ENCODE results near the gene GABRR3.

The GABRR3 gene

GRCh38 chr3:97991293-97991682, 43.8 kb downstream of the GABRR3 start:
- no peak for DNase-seq (ENCODE audit: low spot score)

GRCh38 chr3:97990624-97991292, 44.4 kb downstream of the GABRR3 start:
- no peak for DNase-seq (ENCODE audit: low spot score)

GRCh38 chr3:97988784-97989568, 46.1 kb downstream of the GABRR3 start:
- DNase-seq (ENCODE audit: low spot score), result no peak

- no peak for DNase-seq (ENCODE audit: low spot score)
Observed at GRCh38 chr3:97987306-97987705, 47.8 kb downstream of the GABRR3 start.

GRCh38 chr3:97983933-97984491, 51.1 kb downstream of the GABRR3 start:
- DNase-seq (ENCODE audit: low spot score), result no peak

- DNase-seq (ENCODE audit: low spot score), result no peak
Observed at GRCh38 chr3:97981886-97982285, 53.2 kb downstream of the GABRR3 start.

- DNase-seq (ENCODE audit: low spot score), result peak; percentile 36
Observed at GRCh38 chr3:97979610-97980009, 55.5 kb downstream of the GABRR3 start.

- no peak for DNase-seq (ENCODE audit: low spot score)
Observed at GRCh38 chr3:97975466-97975865, 59.6 kb downstream of the GABRR3 start.

GRCh38 chr3:97974996-97975395, 60.1 kb downstream of the GABRR3 start:
- DNase-seq (ENCODE audit: low spot score), result no peak

GRCh38 chr3:97972976-97973375, 62.1 kb downstream of the GABRR3 start:
- DNase-seq (ENCODE audit: low spot score), result no peak

- DNase-seq (ENCODE audit: low spot score), result peak; percentile 63
Observed at GRCh38 chr3:97971679-97972567, 63.2 kb downstream of the GABRR3 start, which contains the start of gene RIOX2. Gene RIOX2 (minus strand): TSS chr3:97972431. CDS start chr3:97967593, 4,838 bp downstream.

- no peak for DNase-seq (ENCODE audit: low spot score)
Observed at GRCh38 chr3:97970956-97971620, 64.0 kb downstream of the GABRR3 start.

- no peak for DNase-seq (ENCODE audit: low spot score)
Observed at GRCh38 chr3:97970156-97970555, 65.0 kb downstream of the GABRR3 start.

- DNase-seq (ENCODE audit: low spot score), result no peak
Observed at GRCh38 chr3:97969541-97969940, 65.6 kb downstream of the GABRR3 start.

- no peak for DNase-seq (ENCODE audit: low spot score)
Observed at GRCh38 chr3:97968376-97968775, 66.7 kb downstream of the GABRR3 start.

GRCh38 chr3:97967966-97968365, 67.1 kb downstream of the GABRR3 start:
- DNase-seq (ENCODE audit: low spot score), result no peak

GRCh38 chr3:97960993-97961766, 73.9 kb downstream of the GABRR3 start:
- no peak for DNase-seq (ENCODE audit: low spot score)

- no peak for DNase-seq (ENCODE audit: low spot score)
Observed at GRCh38 chr3:97960551-97960950, 74.6 kb downstream of the GABRR3 start.

- DNase-seq (ENCODE audit: low spot score), result no peak
Observed at GRCh38 chr3:97959872-97960271, 75.2 kb downstream of the GABRR3 start.

GRCh38 chr3:97958796-97959195, 76.3 kb downstream of the GABRR3 start:
- DNase-seq (ENCODE audit: low spot score), result no peak

Measured in SK-N-DZ (cell line).